Measurements from ENCODE around the gene LYRM4.

DNA sequence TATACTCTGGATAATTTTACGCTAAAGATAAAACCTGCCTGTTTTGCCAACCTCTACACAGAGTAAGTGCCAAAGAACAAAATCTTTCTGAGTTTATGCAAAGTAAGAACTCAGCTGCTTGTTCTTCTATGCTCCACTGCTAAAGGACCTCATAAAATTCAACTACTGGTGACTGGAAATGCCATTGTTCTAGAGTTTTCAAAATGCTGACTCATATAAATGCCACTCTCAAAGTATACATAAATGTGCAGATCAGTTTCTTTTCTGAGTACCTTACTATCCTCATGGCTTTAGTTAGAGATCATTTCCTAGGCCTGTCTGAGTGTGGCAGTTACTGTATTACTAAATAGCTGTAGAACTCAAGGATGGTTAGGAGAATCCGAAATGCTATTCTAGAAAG, 45.6 kb downstream of the LYRM4 start:
- TF ChIP-seq, protein P1, sequence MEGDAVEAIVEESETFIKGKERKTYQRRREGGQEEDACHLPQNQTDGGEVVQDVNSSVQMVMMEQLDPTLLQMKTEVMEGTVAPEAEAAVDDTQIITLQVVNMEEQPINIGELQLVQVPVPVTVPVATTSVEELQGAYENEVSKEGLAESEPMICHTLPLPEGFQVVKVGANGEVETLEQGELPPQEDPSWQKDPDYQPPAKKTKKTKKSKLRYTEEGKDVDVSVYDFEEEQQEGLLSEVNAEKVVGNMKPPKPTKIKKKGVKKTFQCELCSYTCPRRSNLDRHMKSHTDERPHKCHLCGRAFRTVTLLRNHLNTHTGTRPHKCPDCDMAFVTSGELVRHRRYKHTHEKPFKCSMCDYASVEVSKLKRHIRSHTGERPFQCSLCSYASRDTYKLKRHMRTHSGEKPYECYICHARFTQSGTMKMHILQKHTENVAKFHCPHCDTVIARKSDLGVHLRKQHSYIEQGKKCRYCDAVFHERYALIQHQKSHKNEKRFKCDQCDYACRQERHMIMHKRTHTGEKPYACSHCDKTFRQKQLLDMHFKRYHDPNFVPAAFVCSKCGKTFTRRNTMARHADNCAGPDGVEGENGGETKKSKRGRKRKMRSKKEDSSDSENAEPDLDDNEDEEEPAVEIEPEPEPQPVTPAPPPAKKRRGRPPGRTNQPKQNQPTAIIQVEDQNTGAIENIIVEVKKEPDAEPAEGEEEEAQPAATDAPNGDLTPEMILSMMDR (IDR thresholded peaks at IDR 0.05; ENCODE audit: insufficient read depth, low read length, poor library complexity, severe bottlenecking): no peak
- no peak for TF ChIP-seq EZH2phosphoT487 (conservative IDR thresholded peaks at IDR 0.05; ENCODE audit: low read length)

Data from SU-DHL-6 (cell line).